GM19438 (cell line): ENCODE measurements around the gene PTRH1.

Source experiments
- ATAC-seq: cut with Tn5 transposase; IDR thresholded peaks from one replicate; pipeline ENCODE4 v1.9.1; 2021; ENCODE audit warnings: low read depth; ENCODE audit not compliant: unreplicated experiment

PTRH1 gene

GRCh38 chr9:127667127-127667844 is 48.2 kb downstream of the PTRH1 start:
- ATAC-seq, result no peak

GRCh38 chr9:127664678-127665507 is 50.6 kb downstream of the PTRH1 start:
- no peak for ATAC-seq

GRCh38 chr9:127664324-127664677 is 51.2 kb downstream of the PTRH1 start:
- no peak for ATAC-seq
